GM18868 (cell line): ENCODE results near the gene PCSK9.

Experiments
- ATAC-seq: cut with Tn5 transposase; IDR thresholded peaks from one replicate; pipeline ENCODE4 v1.9.1; 2021; ENCODE audit warnings: mild to moderate bottlenecking, moderate library complexity; ENCODE audit not compliant: unreplicated experiment

PCSK9 gene

GRCh38 chr1:55043011-55043410 lies 3.7 kb downstream of the PCSK9 start:
- no peak for ATAC-seq

GRCh38 chr1:55043726-55044125 lies 4.4 kb downstream of the PCSK9 start:
- no peak for ATAC-seq

GRCh38 chr1:55044617-55045397 lies 5.5 kb downstream of the PCSK9 start:
- no peak for ATAC-seq

- no peak for ATAC-seq
Observed at GRCh38 chr1:55045430-55045829, 6.1 kb downstream of the PCSK9 start.

- no peak for ATAC-seq
Observed at GRCh38 chr1:55046871-55047270, 7.5 kb downstream of the PCSK9 start.

GRCh38 chr1:55047611-55048010 lies 8.3 kb downstream of the PCSK9 start:
- no peak for ATAC-seq

GRCh38 chr1:55048453-55049270 lies 9.3 kb downstream of the PCSK9 start:
- ATAC-seq = no peak

GRCh38 chr1:55049271-55049913 lies 10.0 kb downstream of the PCSK9 start:
- ATAC-seq = no peak

- ATAC-seq = no peak
Observed at GRCh38 chr1:55049914-55050278, 10.5 kb downstream of the PCSK9 start.

- ATAC-seq = no peak
Observed at GRCh38 chr1:55050283-55050682, 10.9 kb downstream of the PCSK9 start.

- no peak for ATAC-seq
Observed at GRCh38 chr1:55051169-55051568, 11.8 kb downstream of the PCSK9 start.

GRCh38 chr1:55051621-55052020 lies 12.3 kb downstream of the PCSK9 start:
- no peak for ATAC-seq

- no peak for ATAC-seq
Observed at GRCh38 chr1:55052221-55053142, 13.1 kb downstream of the PCSK9 start.

GRCh38 chr1:55053265-55053954 lies 14.1 kb downstream of the PCSK9 start:
- no peak for ATAC-seq

- ATAC-seq = no peak
Observed at GRCh38 chr1:55054396-55054795, 15.0 kb downstream of the PCSK9 start.

- no peak for ATAC-seq
Observed at GRCh38 chr1:55055084-55055882, 15.9 kb downstream of the PCSK9 start.

- no peak for ATAC-seq
Observed at GRCh38 chr1:55055951-55056631, 16.7 kb downstream of the PCSK9 start.

GRCh38 chr1:55056632-55056992 lies 17.3 kb downstream of the PCSK9 start:
- ATAC-seq = no peak
